ENCODE data around the gene TOP2A.
"Not testable (repeated sequence)": the region's sequence is repeated elsewhere in the genome, so short reads cannot be mapped to it uniquely, and the experiment has no call there.

The TOP2A gene

GRCh38 chr17:40412880-40413279, 4.8 kb downstream of the TOP2A start:
- Histone ChIP-seq H3K27ac (no peak overlapping the region), H3K4me3 (ENCODE audit: low read depth, low read length) (no peak overlapping the region), H2AFZ (no peak overlapping the region), H3K4me1 (no peaks in the 10 kb centered on the region), H3K9ac (no peak overlapping the region), H3K4me2 (ENCODE audit: low read length) (no peak overlapping the region), H3K9me3 (ENCODE audit: control insufficient read depth, low read length) (no peaks in the 10 kb centered on the region), H3K36me3 (ENCODE audit: control insufficient read depth, insufficient read depth, low read length) (no peaks in the 10 kb centered on the region), H3K27me3 (ENCODE audit: control insufficient read depth, insufficient read depth, low read length) (no peaks in the 10 kb centered on the region), H3K79me2 (no peaks in the 10 kb centered on the region)
- no peak for TF ChIP-seq CTCF (IDR thresholded peaks at IDR 0.05)

- Histone ChIP-seq H3K27me3 (ENCODE audit: control insufficient read depth, insufficient read depth, low read length) (no peaks in the 10 kb centered on the region), H3K9me3 (ENCODE audit: control insufficient read depth, low read length) (no peaks in the 10 kb centered on the region), H3K79me2 (no peaks in the 10 kb centered on the region), H2AFZ (no peak overlapping the region), H3K4me1 (no peaks in the 10 kb centered on the region), H3K4me3 (ENCODE audit: low read depth, low read length) (no peak overlapping the region), H3K4me2 (ENCODE audit: low read length) (no peak overlapping the region), H3K9ac (no peak overlapping the region), H3K27ac (no peak overlapping the region), H3K36me3 (ENCODE audit: control insufficient read depth, insufficient read depth, low read length) (no peaks in the 10 kb centered on the region)
- TF ChIP-seq CTCF (IDR thresholded peaks at IDR 0.05): no peak
Observed at GRCh38 chr17:40411821-40412220, 5.9 kb downstream of the TOP2A start.

GRCh38 chr17:40410082-40410481, 7.6 kb downstream of the TOP2A start:
- H3K4me1 ChIP-seq: no peaks in the 10 kb centered on the region
- H3K79me2 ChIP-seq: no peaks in the 10 kb centered on the region
- no peak overlapping the region for H3K27ac ChIP-seq
- TF ChIP-seq CTCF (IDR thresholded peaks at IDR 0.05): no peak
- no peak overlapping the region for H2AFZ ChIP-seq
- no peak overlapping the region for H3K4me2 ChIP-seq (ENCODE audit: low read length)
- H3K36me3 ChIP-seq (ENCODE audit: control insufficient read depth, insufficient read depth, low read length): no peaks in the 10 kb centered on the region
- no peak overlapping the region for H3K9ac ChIP-seq
- no peak overlapping the region for H3K4me3 ChIP-seq (ENCODE audit: low read depth, low read length)
- no peaks in the 10 kb centered on the region for H3K27me3 ChIP-seq (ENCODE audit: control insufficient read depth, insufficient read depth, low read length)
- H3K9me3 ChIP-seq (ENCODE audit: control insufficient read depth, low read length): no peaks in the 10 kb centered on the region

GRCh38 chr17:40409540-40409939, 8.2 kb downstream of the TOP2A start:
- H3K36me3 ChIP-seq (ENCODE audit: control insufficient read depth, insufficient read depth, low read length); H3K9ac ChIP-seq; H3K4me2 ChIP-seq (ENCODE audit: low read length); H2AFZ ChIP-seq; H3K4me1 ChIP-seq; H3K27me3 ChIP-seq (ENCODE audit: control insufficient read depth, insufficient read depth, low read length); H3K4me3 ChIP-seq (ENCODE audit: low read depth, low read length); H3K27ac ChIP-seq; H3K9me3 ChIP-seq (ENCODE audit: control insufficient read depth, low read length); H3K79me2 ChIP-seq: not testable (repeated sequence)

GRCh38 chr17:40407460-40407859, 10.2 kb downstream of the TOP2A start:
- H3K36me3 ChIP-seq (ENCODE audit: control insufficient read depth, insufficient read depth, low read length): no peaks in the 10 kb centered on the region

More at GRCh38 chr17:40407460-40407859, 10.2 kb downstream of the TOP2A start:
- no peak for TF ChIP-seq CTCF (IDR thresholded peaks at IDR 0.05)
- Histone ChIP-seq H3K9me3 (ENCODE audit: control insufficient read depth, low read length) (no peaks in the 10 kb centered on the region), H2AFZ (no peak overlapping the region), H3K4me3 (ENCODE audit: low read depth, low read length) (no peak overlapping the region), H3K4me1 (no peaks in the 10 kb centered on the region), H3K9ac (no peak overlapping the region), H3K27me3 (ENCODE audit: control insufficient read depth, insufficient read depth, low read length) (no peaks in the 10 kb centered on the region), H3K4me2 (ENCODE audit: low read length) (no peak overlapping the region), H3K79me2 (no peaks in the 10 kb centered on the region), H3K27ac (no peak overlapping the region)

Data from parathyroid adenoma (tissue), 2 donors.